ENCODE results near the gene PTCHD4.

DNA sequence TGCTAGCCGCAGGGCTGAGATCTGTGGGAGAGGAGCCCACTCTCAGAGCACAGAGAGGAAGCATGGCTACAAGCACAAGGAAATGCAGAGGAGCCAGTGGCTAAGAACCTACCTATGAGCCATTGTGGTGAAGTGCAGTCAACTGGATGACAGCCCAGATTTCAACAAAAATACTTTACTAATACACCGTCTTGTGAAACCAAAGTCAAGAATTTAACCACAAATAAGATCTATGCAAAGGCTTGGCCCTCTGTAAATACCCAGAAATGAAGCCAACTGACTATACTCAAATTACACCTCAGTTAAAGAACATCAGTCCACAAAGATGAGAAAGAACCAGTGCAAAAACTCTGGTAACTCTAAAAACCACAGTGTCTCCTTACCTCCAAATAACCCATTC is 40.1 kb upstream of the PTCHD4 start:
- TF ChIP-seq, protein P1, sequence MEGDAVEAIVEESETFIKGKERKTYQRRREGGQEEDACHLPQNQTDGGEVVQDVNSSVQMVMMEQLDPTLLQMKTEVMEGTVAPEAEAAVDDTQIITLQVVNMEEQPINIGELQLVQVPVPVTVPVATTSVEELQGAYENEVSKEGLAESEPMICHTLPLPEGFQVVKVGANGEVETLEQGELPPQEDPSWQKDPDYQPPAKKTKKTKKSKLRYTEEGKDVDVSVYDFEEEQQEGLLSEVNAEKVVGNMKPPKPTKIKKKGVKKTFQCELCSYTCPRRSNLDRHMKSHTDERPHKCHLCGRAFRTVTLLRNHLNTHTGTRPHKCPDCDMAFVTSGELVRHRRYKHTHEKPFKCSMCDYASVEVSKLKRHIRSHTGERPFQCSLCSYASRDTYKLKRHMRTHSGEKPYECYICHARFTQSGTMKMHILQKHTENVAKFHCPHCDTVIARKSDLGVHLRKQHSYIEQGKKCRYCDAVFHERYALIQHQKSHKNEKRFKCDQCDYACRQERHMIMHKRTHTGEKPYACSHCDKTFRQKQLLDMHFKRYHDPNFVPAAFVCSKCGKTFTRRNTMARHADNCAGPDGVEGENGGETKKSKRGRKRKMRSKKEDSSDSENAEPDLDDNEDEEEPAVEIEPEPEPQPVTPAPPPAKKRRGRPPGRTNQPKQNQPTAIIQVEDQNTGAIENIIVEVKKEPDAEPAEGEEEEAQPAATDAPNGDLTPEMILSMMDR (IDR thresholded peaks at IDR 0.05): no peak
- no peak for TF ChIP-seq POLR2A (IDR thresholded peaks at IDR 0.05)

Measured in uterus (tissue), 2 donors.